Cardiac muscle cell (in vitro differentiated cells and primary cell): ENCODE measurements around the gene VAV3. TPM values are rescaled to one million over a fixed set of nuclear protein-coding genes. Genes with fewer than 3 reads are reported as not detected.
"Not testable (repeated sequence)": the region's sequence is repeated elsewhere in the genome, so short reads cannot be mapped to it uniquely, and the experiment has no call there.

ENCODE experiments used
- DNase-seq, 2 donors: peaks; one replicate each; pipeline versions ENCODE4 v3.0.0 to v3.0.0-alpha.2; 2010 to 2017; ENCODE audit warnings: low read depth in 1 of 2, low spot score in 1 of 2
- H3K27ac ChIP-seq: fragments of 200-600 bp; sonication (generic); 2 replicates; pipeline ENCODE4 v1.5.1; 2016
- H3K27me3 ChIP-seq: fragments of 200-600 bp; sonication (generic); 2 replicates; pipeline ENCODE4 v1.6.0; 2016; ENCODE audit warnings: control low read depth
- H3K36me3 ChIP-seq: fragments of 200-600 bp; sonication (generic); 2 replicates; pipeline ENCODE4 v1.5.1; 2016; ENCODE audit warnings: control low read depth
- H3K4me1 ChIP-seq: fragments of 200-600 bp; sonication (generic); 2 replicates; pipeline ENCODE4 v1.8.1; 2017; ENCODE audit warnings: low read depth, mild to moderate bottlenecking, mixed run types
- H3K4me3 ChIP-seq: fragments of 200-600 bp; sonication (generic); 2 replicates; pipeline ENCODE4 v1.5.1; 2016; ENCODE audit warnings: mild to moderate bottlenecking
- H3K9me3 ChIP-seq: fragments of 200-600 bp; sonication (generic); 2 replicates; pipeline ENCODE4 v1.5.1; 2017; ENCODE audit warnings: low read depth, mild to moderate bottlenecking, control low read depth
- polyA plus RNA-seq: library from polyadenylated mRNA; unstranded; fragments of >200 nt; fragmentation: Nextera tagmentation; extraction: Ambion mirVana; gene quantifications from 2 replicates; pipeline ENCODE4 v1.2.1, GENCODE V29; 2016
- total RNA-seq: library from RNA; depleted of rRNA; stranded (reverse); fragments of >200 nt; gene quantifications from 2 replicates; pipeline ENCODE4 v1.2.3, GENCODE V29; 2016
- TF ChIP-seq, protein P1 (sequence below): IDR thresholded peaks from 2 replicates; pipeline ENCODE4 v1.5.1; 2012; ENCODE audit warnings: low read depth, mild to moderate bottlenecking, low read length

The VAV3 gene
- total and polyA plus RNA-seq, 2 experiments from 2014 or later, result 0.33 to 0.86 TPM

GRCh38 chr1:107739201-107739600 lies 225.8 kb downstream of the VAV3 start:
- H3K9me3 ChIP-seq, result no peaks in the 10 kb centered on the region
- no peak overlapping the region for H3K27ac ChIP-seq

DNA sequence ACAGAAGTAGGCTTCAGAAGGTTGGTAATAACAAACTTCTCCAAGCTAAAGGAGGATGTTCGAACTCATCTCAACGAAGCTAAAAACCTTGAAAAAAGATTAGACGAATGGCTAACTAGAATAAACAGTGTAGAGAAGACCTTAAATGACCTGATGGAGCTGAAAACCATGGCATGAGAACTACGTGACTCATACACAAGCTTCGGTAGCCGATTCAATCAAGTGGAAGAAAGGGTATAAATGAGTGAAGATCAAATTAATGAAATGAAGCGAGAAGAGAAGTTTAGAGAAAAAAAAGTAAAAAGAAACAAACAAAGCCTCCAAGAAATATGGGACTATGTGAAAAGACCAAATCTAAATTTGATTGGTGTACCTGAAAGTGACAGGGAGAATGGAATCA lies 231.6 kb downstream of the VAV3 start:
- H3K27me3 ChIP-seq, DNase-seq, H3K4me3 ChIP-seq, H3K36me3 ChIP-seq, H3K4me1 ChIP-seq, H3K9me3 ChIP-seq, H3K27ac ChIP-seq: not testable (repeated sequence)

More at GRCh38 chr1:107739201-107739600, 225.8 kb downstream of the VAV3 start:
- Histone ChIP-seq H3K27me3 (no peaks in the 10 kb centered on the region), H3K4me1 (no peaks in the 10 kb centered on the region), H3K36me3 (no peaks in the 10 kb centered on the region), H3K4me3 (no peak overlapping the region)
- DNase-seq, result no peak
- TF ChIP-seq, protein P1, sequence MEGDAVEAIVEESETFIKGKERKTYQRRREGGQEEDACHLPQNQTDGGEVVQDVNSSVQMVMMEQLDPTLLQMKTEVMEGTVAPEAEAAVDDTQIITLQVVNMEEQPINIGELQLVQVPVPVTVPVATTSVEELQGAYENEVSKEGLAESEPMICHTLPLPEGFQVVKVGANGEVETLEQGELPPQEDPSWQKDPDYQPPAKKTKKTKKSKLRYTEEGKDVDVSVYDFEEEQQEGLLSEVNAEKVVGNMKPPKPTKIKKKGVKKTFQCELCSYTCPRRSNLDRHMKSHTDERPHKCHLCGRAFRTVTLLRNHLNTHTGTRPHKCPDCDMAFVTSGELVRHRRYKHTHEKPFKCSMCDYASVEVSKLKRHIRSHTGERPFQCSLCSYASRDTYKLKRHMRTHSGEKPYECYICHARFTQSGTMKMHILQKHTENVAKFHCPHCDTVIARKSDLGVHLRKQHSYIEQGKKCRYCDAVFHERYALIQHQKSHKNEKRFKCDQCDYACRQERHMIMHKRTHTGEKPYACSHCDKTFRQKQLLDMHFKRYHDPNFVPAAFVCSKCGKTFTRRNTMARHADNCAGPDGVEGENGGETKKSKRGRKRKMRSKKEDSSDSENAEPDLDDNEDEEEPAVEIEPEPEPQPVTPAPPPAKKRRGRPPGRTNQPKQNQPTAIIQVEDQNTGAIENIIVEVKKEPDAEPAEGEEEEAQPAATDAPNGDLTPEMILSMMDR, result no peak

DNA sequence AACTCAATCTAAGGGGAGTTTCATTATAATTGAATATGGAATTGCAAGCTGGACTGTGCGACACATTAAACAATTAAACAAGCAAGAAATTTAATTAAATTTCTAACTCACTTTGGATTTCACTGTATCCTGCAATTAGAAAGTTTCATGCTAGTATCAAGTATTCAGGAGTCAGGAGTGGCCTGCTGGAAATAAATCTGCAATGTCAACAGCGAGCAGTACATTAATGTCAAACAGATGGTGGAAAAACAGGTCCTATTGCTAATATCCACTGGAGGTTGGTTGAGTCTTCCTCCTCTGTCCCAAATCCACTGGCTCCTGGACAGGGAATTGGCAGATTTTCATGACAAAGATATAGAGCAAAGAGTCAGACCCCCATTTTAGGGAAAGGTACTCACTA lies 237.1 kb downstream of the VAV3 start:
- Histone ChIP-seq H3K27me3 (no peaks in the 10 kb centered on the region), H3K36me3 (no peaks in the 10 kb centered on the region), H3K4me1 (no peaks in the 10 kb centered on the region), H3K4me3 (no peak overlapping the region), H3K27ac (no peak overlapping the region), H3K9me3 (no peaks in the 10 kb centered on the region)
- TF ChIP-seq, protein P1, result no peak
- DNase-seq, result no peak

- DNase-seq, result no peak
These were observed 238.1 kb downstream of the VAV3 start for GRCh38 chr1:107726860-107727259.

GRCh38 chr1:107724648-107725047 lies 240.3 kb downstream of the VAV3 start:
- TF ChIP-seq, protein P1, result no peak
- no peak overlapping the region for H3K4me3 ChIP-seq
- H3K36me3 ChIP-seq, result no peaks in the 10 kb centered on the region
- H3K4me1 ChIP-seq, result no peaks in the 10 kb centered on the region
- H3K27me3 ChIP-seq, result no peaks in the 10 kb centered on the region
- no peak for DNase-seq
- H3K9me3 ChIP-seq, result no peaks in the 10 kb centered on the region
- H3K27ac ChIP-seq, result no peak overlapping the region

More at GRCh38 chr1:107726860-107727259, 238.1 kb downstream of the VAV3 start:
- TF ChIP-seq, protein P1, result no peak
- Histone ChIP-seq H3K27ac (no peak overlapping the region), H3K4me3 (no peak overlapping the region), H3K4me1 (no peaks in the 10 kb centered on the region), H3K27me3 (no peaks in the 10 kb centered on the region), H3K36me3 (no peaks in the 10 kb centered on the region), H3K9me3 (no peaks in the 10 kb centered on the region)

DNA sequence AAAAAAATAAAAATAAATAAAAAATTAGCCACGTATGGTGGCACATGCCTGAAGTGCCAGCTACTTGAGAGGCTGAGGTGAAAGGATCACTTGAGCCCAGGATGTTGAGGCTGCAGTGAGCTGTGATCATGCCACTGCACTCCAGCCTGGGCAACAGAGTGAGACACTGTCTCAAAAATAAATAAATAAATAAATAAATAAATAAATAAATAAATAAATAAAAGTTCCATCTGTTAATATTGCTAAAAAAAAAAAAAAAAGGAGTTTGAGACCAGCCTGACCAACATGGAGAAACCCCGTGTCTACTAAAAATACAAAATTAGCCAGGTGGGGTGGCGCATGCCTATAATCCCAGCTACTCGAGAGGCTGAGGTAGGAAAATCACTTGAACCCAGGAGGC lies 244.8 kb downstream of the VAV3 start:
- H3K36me3 ChIP-seq, H3K9me3 ChIP-seq, H3K27ac ChIP-seq, H3K27me3 ChIP-seq, H3K4me1 ChIP-seq, DNase-seq, H3K4me3 ChIP-seq: not testable (repeated sequence)

DNA sequence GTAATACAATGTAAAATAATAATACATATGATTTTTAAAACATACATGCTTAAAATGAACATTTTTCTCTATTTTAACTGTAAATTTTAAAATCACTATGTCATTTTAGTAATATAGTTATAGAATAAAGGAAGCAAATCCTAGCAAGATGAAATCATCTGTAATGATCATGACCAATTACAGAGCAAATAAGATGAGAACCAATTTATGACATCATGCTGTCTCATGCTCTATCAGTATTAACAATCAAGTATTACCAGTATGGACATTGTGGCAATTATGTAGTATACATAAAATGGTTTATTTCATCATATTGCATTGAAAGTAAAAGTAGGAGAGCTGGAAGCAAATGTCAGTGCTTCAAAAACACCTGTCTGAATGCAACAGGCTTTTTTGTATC lies 255.0 kb downstream of the VAV3 start:
- TF ChIP-seq, protein P1, result no peak
- no peaks in the 10 kb centered on the region for H3K4me1 ChIP-seq
- no peaks in the 10 kb centered on the region for H3K9me3 ChIP-seq
- H3K27me3 ChIP-seq, result no peaks in the 10 kb centered on the region
- no peaks in the 10 kb centered on the region for H3K36me3 ChIP-seq
- H3K4me3 ChIP-seq, result no peak overlapping the region
- no peak overlapping the region for H3K27ac ChIP-seq
- DNase-seq, result no peak
